T47D (cell line): Measurements from ENCODE around the gene IWS1.

ENCODE experiments used
- DNase-seq, 2 experiments: peaks; one replicate each; pipeline versions ENCODE4 v3.0.0 to v3.0.0-alpha.2; 2011 to 2012; ENCODE audit warnings: low read depth in 1 of 2, low spot score in 1 of 2
- JUND ChIP-seq: IDR thresholded peaks from 2 replicates; pipeline ENCODE4 v1.6.1; 2012; ENCODE audit warnings: low read depth
- in situ Hi-C: cut with HindIII; loops from 2 replicates; pipeline ENCODE4 v1.10.0; 2016; ENCODE audit warnings: low sequenced_read_pairs, low pct_unique_long_range_greater_than_20kb

IWS1 gene

DNA sequence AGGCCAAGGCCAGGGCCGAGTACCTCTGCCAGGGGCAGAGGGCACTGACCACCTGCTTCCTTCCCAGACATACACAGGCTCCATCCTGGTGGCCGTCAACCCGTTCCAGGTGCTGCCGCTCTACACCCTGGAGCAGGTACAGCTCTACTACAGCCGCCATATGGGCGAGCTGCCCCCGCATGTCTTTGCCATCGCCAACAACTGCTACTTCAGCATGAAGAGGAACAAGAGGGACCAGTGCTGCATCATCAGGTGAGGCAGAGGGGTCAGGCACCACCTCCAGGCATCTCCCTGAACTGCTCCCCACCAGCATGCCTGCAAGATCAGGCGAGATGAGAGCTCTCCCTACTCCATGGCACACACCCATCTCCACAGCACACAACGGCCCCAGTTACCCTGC is 40.3 kb upstream of the IWS1 start:
- no peak for DNase-seq
- no peak for TF ChIP-seq JUND
- in situ Hi-C loops, result no loop called here

DNA sequence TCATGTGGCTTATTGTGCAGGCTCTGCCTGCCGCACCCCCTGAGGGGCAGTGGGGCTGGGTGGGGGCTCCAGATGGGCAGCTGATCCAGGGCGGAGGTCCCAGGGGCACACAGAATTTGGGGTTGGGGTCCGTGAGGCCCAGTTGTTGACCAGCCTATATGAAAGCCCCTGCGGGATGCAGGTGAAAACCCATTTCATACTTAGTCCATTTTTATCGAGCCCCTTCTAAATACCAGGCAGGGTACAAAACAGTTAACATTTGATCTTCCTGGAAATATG is 39.8 kb upstream of the IWS1 start:
- in situ Hi-C loops, result no loop called here
- no peak for DNase-seq
- no peak for TF ChIP-seq JUND

DNA sequence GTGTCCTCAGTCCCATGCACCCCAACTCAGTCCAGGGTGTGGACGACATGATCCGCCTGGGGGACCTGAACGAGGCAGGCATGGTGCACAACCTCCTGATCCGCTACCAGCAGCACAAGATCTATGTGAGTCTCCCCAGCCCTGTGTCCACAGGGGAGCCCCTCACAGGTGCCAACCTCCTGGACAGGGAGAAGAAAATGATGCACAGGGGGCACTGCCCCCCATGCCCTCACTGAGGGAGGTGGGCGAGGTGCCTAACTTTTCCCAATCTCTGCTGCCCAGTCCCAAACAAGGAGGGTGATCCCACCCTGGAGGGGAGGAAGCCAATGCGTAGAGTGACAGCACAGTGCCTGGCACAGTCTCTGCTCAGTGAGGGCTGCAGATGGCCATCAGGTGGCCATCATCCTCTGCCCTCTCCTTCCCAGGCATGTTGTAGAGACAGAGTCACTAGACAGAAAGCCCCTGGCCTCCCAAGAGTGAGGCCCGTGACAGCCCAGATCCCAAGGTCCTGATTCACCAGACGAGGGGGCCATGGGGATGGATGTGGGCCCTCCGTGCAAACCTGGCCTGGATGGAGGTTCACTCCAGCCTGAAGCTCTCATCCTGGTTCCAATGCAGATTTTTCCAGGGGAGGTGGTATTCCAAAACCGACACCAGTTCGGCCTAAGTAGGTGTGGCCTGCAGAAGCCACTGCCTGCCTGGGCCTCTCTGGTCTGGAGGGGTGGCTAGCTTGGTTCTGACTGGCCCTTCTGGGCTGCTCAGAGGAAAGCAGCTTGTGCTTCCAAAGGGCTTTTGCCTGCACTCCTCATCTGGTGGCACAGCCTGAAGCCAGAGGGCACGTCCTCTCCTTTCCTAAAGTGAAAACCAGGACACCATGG is 39.2 kb upstream of the IWS1 start:
- TF ChIP-seq JUND, result no peak
- no peak for DNase-seq
- in situ Hi-C loops, result no loop called here

DNA sequence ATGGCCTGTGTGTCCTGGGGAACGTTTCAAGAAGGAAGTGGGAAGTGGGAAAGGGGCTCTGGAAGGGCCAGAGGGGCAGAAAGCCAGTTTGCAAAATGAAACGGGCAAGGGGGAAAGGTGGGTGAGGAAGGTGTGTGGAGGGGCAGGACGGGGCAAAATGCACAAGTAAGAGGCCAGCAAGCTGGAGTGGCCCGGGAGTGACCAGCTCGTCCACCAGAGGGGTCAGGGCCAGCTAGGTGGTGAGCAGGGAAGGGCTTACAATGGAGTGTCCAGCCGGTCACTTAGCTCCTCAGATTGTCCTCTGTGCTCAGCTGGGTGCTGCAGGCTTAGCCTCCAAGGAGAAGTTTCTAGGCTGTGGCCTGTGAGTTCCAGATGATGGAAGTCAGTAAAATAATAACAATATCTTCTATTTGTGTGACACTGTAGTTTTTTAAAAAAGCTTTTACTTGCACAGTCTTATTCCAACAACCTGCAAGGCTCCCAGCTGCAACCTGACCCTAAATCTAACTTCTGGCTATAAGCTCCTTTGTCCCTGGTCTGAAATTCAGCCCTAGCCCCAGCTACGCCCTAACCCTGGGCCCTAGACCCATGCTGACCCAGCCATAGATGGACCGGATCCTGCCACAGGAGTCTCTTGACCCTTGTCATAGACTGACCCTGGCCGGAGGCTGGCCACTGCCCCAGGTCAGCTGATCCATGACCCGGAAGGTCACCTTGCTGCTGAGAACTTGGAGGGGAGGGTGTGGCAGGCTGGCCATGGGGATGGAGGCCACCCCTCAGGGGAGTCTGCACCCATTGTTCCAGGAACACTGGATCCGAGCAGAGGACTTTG is 38.4 kb upstream of the IWS1 start:
- in situ Hi-C loops, result no loop called here

DNA sequence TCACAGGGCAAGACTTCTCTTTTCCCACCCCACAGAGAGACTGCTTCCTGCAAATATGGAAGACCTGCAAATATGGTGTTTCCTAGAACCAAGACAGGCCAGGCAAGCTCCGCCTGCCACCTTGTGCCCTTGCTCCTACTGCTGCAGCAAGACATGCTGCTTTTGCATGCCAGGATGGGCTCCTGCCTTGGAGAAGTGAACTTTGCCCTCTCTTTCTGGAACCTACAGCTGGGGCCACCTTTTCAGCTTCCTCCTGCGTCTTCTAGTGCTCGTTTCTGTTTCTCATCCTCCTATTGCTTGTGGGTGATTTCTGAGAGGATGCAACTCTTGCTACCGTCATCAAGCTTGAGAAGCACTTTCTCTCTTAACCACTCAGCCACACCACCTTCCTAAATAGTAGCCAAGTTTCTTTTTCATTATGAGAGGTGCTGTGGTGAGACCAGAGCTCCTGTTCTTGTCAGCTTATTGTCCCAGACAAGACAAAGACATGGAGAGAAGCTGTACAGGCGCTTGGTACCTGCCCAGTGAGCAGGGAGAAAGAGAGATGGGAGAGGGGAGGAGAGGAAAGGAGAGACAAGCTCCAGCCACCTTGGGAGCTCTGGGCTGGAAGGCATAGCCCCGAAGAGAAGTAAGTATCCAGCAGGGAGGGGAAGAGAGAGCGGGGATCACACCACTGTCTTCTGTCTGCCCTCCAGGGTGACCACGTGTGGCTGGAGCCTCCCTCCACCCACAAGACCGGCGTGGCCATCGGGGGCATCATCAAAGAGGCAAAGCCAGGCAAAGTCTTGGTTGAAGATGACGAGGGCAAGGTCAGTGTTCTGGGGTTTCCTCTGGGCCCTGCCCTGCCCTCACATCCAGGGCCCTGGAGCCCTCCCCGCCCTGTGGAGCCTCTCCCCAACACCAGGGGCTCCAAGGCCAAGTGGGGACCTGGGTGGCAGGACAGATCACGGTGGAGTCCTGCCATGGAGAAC is 37.5 kb upstream of the IWS1 start:
- no peak for DNase-seq
- in situ Hi-C loops, result no loop called here
- no peak for TF ChIP-seq JUND

More for the DNA sequence above, 38.4 kb upstream of the IWS1 start:
- no peak for TF ChIP-seq JUND
- DNase-seq, result no peak

DNA sequence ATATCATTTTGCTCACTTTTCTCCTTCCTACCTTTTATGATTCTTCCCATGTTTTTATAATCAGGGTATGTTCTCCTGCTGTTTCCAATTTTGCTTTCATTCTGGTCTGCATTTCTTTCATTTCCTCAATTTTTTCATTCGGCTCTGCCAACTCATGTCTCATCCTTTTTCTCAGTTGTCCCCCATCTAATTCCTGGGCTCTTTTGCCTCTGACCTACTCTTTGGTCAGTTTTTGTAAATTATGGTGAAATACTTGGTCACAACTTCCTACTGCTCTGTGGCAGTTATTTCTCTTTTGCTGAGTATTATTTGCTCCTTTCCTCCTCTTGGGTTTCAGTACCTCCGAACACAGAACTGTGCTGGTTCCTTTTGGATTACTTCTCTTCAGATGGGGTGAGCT is 36.6 kb upstream of the IWS1 start:
- DNase-seq, result no peak
- in situ Hi-C loops, result no loop called here

DNA sequence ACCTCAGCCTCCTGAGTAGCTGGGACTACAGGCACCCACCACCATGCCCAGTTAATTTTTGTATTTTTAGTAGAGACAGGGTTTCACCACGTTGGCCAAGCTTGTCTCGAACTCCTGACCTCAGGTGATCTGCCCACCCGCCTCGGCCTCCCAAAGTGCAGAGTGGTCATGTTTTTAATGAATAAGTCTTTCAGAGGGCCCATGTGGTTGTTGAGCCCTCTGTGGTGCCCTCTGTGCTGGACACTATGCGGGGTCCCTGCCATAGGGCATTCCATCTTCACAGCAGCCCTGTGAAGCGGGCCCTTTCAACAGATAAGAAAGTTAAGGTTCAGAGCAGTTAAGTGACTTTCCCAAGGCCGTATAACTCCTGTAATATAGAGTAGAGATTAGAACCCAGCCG is 35.1 kb upstream of the IWS1 start:
- no peak for TF ChIP-seq JUND
- no peak for DNase-seq
- in situ Hi-C loops, result no loop called here

More for the DNA sequence above, 36.6 kb upstream of the IWS1 start:
- TF ChIP-seq JUND, result no peak

DNA sequence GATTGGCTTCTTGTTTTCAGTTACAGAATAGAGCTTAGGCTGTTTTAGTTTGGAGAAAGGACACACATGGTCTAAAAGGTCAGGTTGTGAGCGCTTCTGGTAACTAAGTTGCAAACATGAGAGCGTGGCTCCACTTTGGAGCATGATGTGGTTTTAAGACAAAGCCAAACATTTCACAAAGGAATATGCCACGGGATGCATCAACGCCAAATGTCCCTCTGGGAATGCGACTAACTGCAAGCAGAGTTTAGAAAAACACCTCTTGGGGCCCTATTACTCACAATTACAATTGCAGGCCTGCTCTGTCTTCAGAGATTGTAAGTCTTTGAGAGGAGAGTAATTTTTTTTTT is 34.6 kb upstream of the IWS1 start:
- in situ Hi-C loops, result no loop called here
- TF ChIP-seq JUND, result no peak

DNA sequence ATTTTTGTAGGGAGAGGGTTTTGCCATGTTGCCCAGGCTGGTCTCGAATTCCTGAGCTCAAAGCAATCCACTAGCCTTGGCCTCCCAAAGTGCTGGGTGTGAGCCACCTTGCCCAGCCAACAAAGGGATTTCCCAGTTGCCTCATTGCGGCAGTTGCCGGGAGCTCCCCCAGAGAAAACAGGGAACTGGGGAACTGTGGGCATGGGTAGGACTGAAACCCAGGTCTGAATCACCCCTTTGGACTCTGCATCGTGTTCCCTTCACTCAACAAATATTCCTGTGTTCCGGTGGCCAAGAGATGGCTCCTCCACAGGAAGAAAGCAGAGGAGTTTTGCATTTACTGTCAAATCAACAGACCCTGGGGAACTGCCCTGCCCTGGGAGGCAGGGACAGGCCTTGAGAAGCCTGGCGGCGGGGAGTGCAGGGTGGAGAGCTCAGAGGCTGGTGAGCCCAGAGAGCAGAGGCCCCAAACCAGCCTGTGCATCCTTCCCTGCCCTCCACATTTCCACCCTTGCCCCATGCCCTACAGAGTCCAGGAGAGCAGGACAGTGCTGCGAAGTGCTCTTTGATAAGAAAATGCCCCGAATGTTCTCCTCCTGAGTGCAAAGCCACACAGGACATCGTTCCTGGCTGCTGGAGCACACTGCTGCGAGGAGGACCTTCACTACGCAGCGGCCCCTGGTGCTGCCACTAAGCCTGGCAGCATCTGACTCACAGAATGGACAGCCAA is 34.1 kb upstream of the IWS1 start:
- TF ChIP-seq JUND, result no peak

More for the DNA sequence above, 34.6 kb upstream of the IWS1 start:
- no peak for DNase-seq

DNA sequence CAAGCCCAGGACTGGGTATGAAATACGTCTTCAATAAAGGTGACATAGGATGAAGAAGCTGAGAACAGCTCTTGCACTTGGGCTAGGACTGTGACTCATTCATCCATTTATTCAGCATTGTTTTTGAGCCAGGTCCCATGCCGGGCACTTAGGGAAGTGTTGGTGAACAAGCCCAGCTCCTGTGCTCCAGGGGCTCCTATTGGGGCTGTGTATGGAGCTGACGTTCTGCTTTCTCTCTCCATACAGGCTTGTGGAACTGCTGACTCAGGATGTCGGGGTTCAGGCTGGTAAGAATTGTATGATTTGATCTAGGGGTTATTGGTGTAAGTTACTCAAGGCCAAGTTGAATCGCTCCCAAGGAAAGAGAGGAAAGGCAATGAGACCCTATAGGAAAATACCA is 33.2 kb upstream of the IWS1 start:
- TF ChIP-seq JUND, result no peak
- in situ Hi-C loops, result no loop called here
- DNase-seq, result no peak

More for the DNA sequence above, 34.1 kb upstream of the IWS1 start:
- DNase-seq, result no peak
- in situ Hi-C loops, result no loop called here

DNA sequence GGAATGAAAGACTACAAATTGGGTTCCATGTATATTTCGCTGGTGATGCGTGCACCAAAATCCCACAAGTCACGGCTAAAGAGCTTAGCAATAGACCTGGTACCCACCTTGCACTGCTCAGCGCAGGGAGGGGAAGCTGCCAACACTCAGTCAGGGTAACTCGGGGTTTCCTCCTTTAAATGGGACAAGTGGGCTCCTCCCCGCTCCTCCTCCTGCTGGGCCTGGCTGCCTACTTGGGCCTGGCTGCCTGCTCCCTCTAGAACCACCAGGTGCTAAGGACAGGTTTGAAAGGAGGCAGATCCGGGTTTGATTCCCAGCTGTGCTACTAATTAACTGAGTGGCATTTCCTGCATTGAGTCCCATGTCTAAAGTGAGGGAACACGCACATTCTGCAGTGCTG is 32.6 kb upstream of the IWS1 start:
- TF ChIP-seq JUND, result no peak
- no peak for DNase-seq
- in situ Hi-C loops, result no loop called here

DNA sequence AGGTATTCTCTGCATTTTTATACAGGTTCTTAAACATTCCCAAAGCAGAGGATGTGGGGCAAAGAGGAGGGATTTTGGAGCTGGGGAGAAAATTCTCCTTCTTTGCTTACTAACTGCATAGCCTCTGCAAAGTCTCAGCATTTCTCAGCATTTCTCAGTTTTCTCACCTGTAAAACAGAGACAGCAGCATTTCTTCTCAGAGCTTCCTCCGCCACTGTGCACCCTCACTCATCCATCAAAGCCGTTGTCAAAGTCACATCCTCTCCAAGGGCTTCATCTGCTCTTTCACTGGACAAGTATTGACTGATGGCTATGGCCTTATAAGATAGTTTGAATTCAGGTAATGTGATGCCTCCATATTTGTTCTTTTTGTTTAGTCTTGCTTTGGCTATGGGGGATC is 26.6 kb upstream of the IWS1 start:
- in situ Hi-C loops, result no loop called here
- no peak for TF ChIP-seq JUND
- DNase-seq, result no peak
